HFF-Myc (cell line): Measurements from ENCODE around the gene RPH3AL.
A peak's percentile ranks its signal among the peaks of the same experiment; 100 is the strongest.

Experiments used
- DNase-seq: peaks from one replicate; pipeline ENCODE4 v3.0.0-alpha.2; 2011; ENCODE audit warnings: low read depth; ENCODE audit errors: extremely low read depth
- H3K4me3 ChIP-seq: replicated peaks from 2 replicates; pipeline ENCODE4 v1.5.1; 2011; ENCODE audit warnings: low read depth, mild to moderate bottlenecking, control low read depth, low read length
- TF ChIP-seq, protein P1 (sequence below): IDR thresholded peaks from 2 replicates; pipeline ENCODE4 v1.5.1; 2012; ENCODE audit warnings: mild to moderate bottlenecking, low read depth, low read length, control low read depth; ENCODE audit errors: missing control alignments

The RPH3AL gene

DNA sequence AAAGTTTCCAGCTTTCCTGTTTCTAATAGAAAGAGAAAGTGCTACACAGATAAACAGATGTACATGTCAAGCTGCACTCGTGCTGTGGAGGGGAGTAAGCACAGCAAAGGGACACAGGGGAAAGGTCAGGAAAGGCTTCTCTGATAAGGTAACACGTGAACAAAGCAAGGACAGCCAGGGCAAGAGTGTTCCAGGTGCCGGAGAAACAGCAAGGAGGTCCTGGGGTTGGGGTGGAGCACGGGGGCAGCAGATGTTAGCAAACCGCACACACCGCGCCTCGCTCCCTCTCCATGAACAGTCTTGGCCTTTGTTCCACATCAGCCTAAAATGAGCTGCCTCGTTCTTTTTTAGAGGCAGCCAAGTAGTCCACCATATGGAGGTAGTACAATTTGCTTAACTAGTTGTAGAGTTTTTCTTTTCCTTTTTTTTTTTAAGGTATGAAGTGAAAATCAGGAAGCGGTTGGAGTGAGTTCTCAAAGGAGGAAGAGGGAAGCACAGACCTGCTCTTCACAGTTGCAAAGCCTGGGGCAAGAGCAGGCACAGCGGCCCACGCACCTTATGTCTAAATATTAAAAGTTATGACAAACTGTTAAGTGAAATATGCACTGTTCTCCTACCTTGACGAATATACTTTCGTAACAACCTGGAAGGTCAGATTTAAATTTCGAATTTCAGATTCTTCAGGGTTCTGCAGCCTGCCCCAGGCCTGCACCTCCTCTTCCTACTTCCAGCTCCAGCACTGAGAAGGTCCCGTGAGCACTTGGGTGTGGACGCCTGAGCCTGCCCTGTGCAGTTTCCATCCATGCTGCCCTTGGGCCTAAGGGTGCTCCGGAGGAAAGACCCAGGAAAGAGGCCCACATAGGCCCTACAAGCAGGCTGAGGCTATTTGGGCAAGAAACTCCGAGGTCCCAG, 41.5 kb upstream of the RPH3AL start:
- no peak for DNase-seq
- no peak overlapping the region for H3K4me3 ChIP-seq
- TF ChIP-seq, protein P1, sequence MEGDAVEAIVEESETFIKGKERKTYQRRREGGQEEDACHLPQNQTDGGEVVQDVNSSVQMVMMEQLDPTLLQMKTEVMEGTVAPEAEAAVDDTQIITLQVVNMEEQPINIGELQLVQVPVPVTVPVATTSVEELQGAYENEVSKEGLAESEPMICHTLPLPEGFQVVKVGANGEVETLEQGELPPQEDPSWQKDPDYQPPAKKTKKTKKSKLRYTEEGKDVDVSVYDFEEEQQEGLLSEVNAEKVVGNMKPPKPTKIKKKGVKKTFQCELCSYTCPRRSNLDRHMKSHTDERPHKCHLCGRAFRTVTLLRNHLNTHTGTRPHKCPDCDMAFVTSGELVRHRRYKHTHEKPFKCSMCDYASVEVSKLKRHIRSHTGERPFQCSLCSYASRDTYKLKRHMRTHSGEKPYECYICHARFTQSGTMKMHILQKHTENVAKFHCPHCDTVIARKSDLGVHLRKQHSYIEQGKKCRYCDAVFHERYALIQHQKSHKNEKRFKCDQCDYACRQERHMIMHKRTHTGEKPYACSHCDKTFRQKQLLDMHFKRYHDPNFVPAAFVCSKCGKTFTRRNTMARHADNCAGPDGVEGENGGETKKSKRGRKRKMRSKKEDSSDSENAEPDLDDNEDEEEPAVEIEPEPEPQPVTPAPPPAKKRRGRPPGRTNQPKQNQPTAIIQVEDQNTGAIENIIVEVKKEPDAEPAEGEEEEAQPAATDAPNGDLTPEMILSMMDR: no peak

DNA sequence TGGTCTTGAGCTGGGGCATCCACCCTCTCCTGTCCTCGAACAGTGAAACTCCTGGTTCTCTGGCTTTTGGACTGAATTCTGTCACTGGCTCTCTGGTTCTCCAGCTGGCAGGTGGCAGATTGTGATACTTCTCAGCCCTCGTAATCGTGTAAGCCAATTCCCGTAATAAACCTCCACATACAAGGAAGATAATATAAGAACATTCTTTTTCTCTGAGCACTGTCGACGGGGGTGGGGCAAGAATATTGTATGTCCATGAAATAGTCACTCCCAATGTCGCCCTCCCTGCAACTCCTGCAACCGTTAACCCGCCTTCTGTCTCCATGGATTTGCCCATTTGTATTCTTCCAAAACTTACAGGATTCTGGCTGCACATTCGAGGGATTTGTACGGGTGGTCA, 39.2 kb upstream of the RPH3AL start:
- DNase-seq: no peak
- TF ChIP-seq, protein P1: no peak
- no peak overlapping the region for H3K4me3 ChIP-seq

DNA sequence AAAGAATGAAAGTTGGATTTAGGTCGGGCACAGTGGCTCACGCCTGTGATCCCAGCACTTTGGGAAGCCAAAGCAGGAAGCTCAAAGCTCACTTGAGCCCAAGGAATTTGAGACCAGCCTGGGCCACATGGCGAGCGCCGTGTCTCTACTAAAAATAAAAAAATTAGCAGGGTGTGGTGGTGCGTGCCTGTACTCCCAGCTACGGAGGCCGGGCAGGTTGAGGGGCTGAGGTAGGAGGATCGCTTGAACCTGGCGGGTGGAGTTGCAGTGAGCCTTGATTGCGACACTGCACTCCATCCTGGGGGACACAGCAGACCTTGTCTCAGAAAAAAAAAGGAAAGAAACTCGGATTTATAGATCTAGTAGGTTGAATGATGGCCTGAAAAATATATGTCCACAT, 37.4 kb upstream of the RPH3AL start:
- H3K4me3 ChIP-seq: no peak overlapping the region
- DNase-seq: no peak
- TF ChIP-seq, protein P1: no peak

DNA sequence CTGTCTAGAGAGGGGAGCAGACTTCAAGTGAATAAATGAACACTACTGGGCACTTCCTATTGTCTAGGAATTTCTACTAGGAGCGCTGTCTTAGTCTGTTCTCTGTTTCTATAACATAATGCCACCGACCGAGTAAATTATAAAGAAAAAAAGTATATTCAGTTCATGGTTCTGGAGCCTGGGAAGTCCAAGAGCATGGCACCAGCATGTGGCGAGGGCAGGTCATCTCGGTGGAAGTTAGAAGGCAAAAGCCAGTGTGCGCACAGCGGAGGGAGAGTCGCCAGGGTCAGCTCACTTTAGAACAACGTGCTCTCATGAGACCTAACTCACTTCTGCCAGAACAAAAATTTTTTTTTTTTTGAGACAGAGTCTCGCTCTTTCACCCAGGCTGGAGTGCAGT, 35.5 kb upstream of the RPH3AL start:
- TF ChIP-seq, protein P1: no peak
- no peak for DNase-seq
- H3K4me3 ChIP-seq: no peak overlapping the region

DNA sequence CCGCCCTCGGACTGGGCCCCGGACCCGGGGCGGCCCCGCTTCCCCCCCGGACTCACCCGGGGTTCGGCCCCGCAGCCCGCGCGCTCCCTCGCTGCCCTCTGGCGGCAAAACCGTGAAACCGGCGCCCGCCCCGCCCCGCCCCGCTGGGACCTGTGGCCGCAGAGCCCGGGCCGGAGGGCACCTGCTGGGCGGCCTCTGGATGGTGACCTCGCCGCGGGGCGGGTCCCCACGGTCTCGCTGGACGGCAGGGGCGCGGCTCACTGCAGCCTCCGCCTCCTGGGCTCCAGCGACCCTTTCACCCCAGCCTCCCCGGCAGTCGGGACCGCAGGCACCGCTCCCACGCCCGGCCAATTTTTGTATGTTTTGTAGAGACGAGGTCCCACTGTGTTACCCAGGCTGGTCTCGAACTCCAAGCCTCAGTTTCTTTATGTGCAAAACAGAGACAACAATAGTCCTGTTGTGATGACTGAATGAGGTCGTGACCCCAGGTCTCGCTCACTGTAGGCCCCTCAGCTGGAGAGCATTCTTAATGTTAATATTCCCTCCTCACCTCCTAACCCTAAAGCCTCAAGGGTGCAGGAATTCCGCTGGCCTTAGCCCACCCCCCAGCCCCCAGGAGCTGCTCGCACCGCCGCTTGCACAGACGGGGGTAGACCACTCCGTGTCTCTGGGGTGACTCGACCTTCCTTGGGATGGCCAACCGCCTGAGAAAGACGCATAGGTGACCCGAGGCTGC, 33.7 kb upstream of the RPH3AL start:
- H3K4me3 ChIP-seq: no peak overlapping the region
- DNase-seq: no peak
- TF ChIP-seq, protein P1: peak; percentile 40

DNA sequence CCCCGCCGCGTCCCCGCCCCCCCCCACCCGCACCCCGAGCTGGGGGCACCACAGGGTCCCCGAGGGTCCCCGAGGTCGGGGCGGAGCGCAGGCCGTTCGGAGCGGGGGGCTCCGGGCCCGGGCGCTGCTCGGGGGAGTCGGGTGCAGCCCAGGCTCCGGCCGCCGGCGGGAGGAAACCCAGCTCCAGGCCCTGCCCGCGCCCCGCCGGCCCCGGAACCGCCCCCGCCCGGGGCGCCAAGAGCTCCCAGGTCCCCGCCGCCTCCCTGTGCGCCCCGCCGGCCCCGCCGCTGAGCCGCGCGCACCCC, 33.2 kb upstream of the RPH3AL start:
- peak overlapping the region; percentile 19; the same call in 1 of the 2 replicates for H3K4me3 ChIP-seq
- no peak for DNase-seq
- TF ChIP-seq, protein P1: no peak
